Mononuclear cell (primary cell): ENCODE results near the gene SSU72. TPM values are rescaled to one million over a fixed set of nuclear protein-coding genes. Genes with fewer than 3 reads are reported as not detected.

Experiments used
- H3K27me3 ChIP-seq: 2 replicates; pipeline ENCODE4 v1.6.0; 2011; ENCODE audit warnings: low read length, control low read depth; ENCODE audit not compliant: insufficient read depth
- H3K4me1 ChIP-seq: 2 replicates; pipeline ENCODE4 v1.5.1; 2011; ENCODE audit warnings: mild to moderate bottlenecking, low read length, control low read depth; ENCODE audit not compliant: insufficient read depth
- H3K4me3 ChIP-seq: 2 replicates; pipeline ENCODE4 v1.5.1; 2011; ENCODE audit warnings: mild to moderate bottlenecking, low read length, moderate library complexity
- H3K9me3 ChIP-seq: 2 replicates; pipeline ENCODE4 v1.5.1; 2011; ENCODE audit warnings: low read depth, mild to moderate bottlenecking, control low read depth, low read length
- total RNA-seq: library from RNA; depleted of rRNA; stranded (reverse); fragments of >200 nt; gene quantifications from one replicate; pipeline ENCODE4 v1.2.3, GENCODE V29; 2012

Gene SSU72
- total RNA-seq, 1 donor, result 47.9 TPM

DNA sequence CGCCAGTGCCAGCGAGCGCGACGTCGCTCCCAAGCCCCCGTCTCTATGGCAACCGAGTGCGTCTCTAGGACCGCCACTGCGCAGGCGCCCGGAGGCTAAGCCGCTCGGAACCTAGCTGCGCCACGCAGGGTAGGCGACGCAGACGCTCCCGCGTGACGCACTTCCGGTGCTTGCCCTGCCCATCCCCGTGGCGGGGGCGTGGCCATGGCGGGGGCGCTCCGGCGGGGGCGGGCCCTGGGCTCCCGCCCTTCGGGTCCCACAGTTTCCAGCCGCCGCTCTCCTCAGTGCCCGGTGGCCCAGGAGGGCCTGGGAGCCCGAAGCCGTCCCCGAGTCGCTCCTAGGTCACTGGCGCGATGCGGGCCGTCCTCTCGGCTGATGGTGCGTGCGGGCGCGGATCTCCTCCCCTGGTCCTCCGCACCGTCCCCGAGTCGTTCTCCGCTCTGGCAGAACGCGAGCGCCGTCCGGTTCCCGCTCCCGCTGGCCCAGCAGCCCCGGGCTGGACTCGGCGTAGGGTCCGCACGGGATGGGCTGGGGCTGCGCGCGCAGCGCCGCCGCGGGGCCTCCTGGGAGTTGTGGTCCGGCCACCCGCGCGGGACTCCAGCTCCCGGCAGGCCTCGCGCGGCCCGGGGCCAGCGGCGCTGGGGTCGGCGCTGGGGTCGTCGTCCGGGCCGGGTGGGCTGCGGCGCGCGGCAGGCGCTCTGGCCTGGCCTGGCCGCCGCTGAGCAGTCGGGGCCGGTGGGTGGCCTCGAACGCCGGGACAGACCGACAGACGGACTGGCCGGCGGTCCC, 40.8 kb upstream of the SSU72 start, which contains the start of gene MIB2:
Gene MIB2 (plus strand): TSS at position 245 of the 789 bp plus-strand sequence. CDS start 7,953 bp downstream, outside the sequence.
- Histone ChIP-seq H3K4me3 (peak within 1 kb of the TSS; percentile 95), H3K27me3 (no peaks in the 10 kb centered on the region)

GRCh38 chr1:1614954-1615255, 40.2 kb upstream of the SSU72 start:
- H3K4me1 ChIP-seq, result peaks cover 27% of the 10 kb centered on the region

More for the DNA sequence above, 40.8 kb upstream of the SSU72 start, which contains the start of gene MIB2:
- Histone ChIP-seq H3K9me3 (no peaks in the 10 kb centered on the region), H3K4me1 (peaks cover 27% of the 10 kb centered on the region)

GRCh38 chr1:1614204-1614953, 39.7 kb upstream of the SSU72 start:
- H3K4me1 ChIP-seq, result peaks cover 27% of the 10 kb centered on the region
- no peaks in the 10 kb centered on the region for H3K9me3 ChIP-seq
- no peaks in the 10 kb centered on the region for H3K27me3 ChIP-seq
- H3K4me3 ChIP-seq, result peak overlapping the region; percentile 95

More at GRCh38 chr1:1614954-1615255, 40.2 kb upstream of the SSU72 start:
- no peaks in the 10 kb centered on the region for H3K9me3 ChIP-seq
- H3K27me3 ChIP-seq, result no peaks in the 10 kb centered on the region
- H3K4me3 ChIP-seq, result peak overlapping the region; percentile 95

GRCh38 chr1:1613509-1614082, 38.9 kb upstream of the SSU72 start:
- H3K4me3 ChIP-seq, result no peak overlapping the region
- H3K9me3 ChIP-seq, result no peaks in the 10 kb centered on the region
- peaks cover 27% of the 10 kb centered on the region for H3K4me1 ChIP-seq
- no peaks in the 10 kb centered on the region for H3K27me3 ChIP-seq

- H3K9me3 ChIP-seq, result no peaks in the 10 kb centered on the region
- no peak overlapping the region for H3K4me3 ChIP-seq
- peaks cover 33% of the 10 kb centered on the region for H3K4me1 ChIP-seq
- no peaks in the 10 kb centered on the region for H3K27me3 ChIP-seq
Observed at GRCh38 chr1:1612104-1612400, 37.4 kb upstream of the SSU72 start.

DNA sequence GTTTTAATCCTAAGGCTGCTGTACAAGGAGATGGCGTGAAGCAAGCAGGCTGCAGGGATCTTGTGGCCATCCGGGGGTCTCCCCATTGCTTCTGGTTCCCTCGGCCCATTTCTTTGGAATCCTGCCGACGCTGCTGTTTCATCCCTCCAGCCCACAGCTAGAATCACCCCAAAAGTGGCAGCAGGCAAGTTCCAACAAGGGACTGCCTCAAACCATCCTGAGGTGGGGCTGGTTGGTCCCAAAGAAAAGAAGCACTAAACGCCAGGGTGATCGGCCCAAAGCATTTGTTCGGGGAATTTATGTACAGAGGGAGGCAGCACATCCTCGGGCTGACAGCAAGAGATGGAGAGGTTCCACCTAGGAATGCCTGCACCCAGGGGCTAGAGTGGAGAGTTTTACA, 36.1 kb upstream of the SSU72 start:
- Histone ChIP-seq H3K4me1 (peaks cover 31% of the 10 kb centered on the region), H3K27me3 (no peaks in the 10 kb centered on the region), H3K9me3 (no peaks in the 10 kb centered on the region), H3K4me3 (no peak overlapping the region)

DNA sequence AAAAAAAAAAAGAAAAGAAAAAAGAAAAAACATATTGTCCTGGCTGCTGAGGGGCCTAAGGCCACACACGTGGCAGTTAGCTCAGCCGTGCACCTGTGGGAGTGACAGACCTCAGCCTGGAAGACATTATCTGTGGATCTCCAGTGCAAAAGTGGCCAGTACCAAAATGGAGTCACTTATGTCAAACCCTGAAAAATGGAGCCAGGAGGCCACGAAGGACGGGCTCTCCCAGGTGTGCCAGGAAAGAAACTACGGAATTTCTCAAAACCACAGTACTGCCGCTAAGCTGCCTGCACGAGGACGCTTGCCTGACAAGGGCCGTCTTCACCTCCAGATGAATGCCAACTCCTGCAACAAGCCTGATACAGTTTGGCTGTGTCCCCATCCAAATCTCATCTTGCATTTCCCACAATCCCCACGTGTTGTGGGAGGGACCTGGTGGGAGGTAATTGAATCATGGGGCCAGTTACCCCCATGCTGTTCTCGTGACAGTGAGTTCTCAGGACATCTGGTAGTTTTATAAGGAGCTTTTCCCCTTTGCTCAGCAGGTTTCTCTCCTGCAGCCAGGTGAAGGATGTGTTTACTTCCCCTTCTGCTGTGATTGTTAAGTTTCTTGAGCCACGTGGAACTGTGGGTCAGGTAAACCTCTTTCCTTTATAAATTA, 35.3 kb upstream of the SSU72 start:
- H3K27me3 ChIP-seq, result no peaks in the 10 kb centered on the region
- H3K9me3 ChIP-seq, result no peaks in the 10 kb centered on the region
- H3K4me3 ChIP-seq, result no peak overlapping the region
- H3K4me1 ChIP-seq, result peaks cover 31% of the 10 kb centered on the region

- no peaks in the 10 kb centered on the region for H3K9me3 ChIP-seq
- peaks cover 26% of the 10 kb centered on the region for H3K4me1 ChIP-seq
- H3K4me3 ChIP-seq, result no peak overlapping the region
- no peaks in the 10 kb centered on the region for H3K27me3 ChIP-seq
Observed at GRCh38 chr1:1606232-1606631, 31.6 kb upstream of the SSU72 start.

DNA sequence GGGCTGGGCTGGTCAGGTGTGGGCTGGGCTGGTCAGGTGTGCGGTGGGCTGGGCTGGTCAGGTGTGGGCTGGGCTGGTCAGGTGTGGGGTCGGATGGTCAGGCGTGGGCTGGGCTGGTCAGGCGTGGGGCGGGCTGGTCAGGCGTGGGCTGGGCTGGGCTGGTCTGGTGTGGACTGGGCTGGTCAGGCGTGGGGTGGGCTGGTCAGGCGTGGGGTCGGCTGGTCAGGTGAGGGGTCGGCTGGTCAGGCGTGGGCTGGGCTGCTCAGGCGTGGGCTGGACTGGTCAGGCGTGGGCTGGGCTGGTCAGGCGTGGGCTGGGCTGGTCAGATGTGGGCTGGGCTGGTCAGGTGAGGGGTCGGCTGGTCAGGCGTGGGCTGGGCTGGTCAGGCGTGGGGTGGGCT, 31.1 kb upstream of the SSU72 start:
- Histone ChIP-seq H3K4me1 (peaks cover 29% of the 10 kb centered on the region), H3K9me3 (no peaks in the 10 kb centered on the region), H3K27me3 (no peaks in the 10 kb centered on the region), H3K4me3 (no peak overlapping the region)

DNA sequence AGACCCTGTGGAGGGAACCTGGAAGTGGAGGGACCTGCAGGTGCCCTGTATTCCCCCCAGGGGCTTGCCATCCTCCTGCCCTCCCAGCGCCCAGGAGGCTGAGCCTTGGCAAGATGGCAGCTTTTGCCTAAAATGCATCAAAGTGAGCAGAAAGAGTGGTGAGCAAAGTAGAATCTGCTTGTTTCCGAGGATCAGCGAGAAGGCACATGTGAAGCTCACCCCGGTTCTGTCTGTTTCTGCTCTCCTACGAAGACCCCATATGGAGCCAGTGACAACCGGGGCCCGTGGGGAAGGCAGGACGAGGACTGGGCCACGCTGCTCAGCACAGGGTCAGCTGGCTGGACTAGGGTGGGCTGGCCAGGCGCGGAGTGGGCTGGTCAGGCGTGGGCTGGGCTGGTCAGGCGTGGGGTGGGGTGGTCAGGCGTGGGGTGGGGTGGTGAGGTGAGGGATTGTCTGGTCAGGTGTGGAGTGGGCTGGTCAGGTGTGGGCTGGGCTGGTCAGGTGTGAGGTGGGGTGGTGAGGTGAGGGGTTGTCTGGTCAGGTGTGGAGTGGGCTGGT, 30.4 kb upstream of the SSU72 start:
- no peaks in the 10 kb centered on the region for H3K9me3 ChIP-seq
- H3K4me3 ChIP-seq, result no peak overlapping the region
- no peaks in the 10 kb centered on the region for H3K27me3 ChIP-seq
- H3K4me1 ChIP-seq, result peaks cover 34% of the 10 kb centered on the region

DNA sequence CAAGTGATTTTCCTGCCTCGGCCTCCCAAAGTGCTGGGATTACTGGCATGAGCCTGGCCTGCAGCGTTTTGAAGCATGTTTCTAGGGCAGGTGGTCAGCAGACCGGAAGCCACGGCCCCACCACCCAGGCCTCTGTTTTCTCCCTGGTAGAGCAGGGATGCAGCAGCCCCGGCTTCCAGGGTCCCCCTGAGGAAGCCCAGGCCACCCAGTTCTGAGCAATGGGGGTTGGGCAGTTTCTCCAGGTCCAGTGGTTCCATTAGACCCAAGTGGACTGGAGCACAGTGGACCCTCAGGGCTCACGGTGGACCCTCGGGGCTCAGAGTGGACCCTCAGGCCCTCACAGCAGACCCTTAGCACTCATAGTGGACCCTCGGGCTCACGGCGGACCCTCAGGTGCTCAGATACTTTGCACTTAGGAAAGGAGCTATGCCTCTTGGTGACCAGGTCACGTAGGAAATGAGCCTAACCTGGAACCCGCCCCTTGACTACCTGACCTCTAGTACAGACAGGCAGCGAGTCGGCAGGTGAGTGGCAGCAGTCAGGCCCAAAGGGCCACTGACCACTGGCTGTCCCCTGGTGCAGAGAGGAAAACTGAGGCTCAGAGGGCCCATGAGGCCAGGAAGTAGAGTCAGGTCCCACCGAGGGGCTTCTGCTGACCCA, 29.8 kb upstream of the SSU72 start:
- H3K4me1 ChIP-seq, result peaks cover 34% of the 10 kb centered on the region
- H3K9me3 ChIP-seq, result no peaks in the 10 kb centered on the region
- no peak overlapping the region for H3K4me3 ChIP-seq
- H3K27me3 ChIP-seq, result no peaks in the 10 kb centered on the region

GRCh38 chr1:1603671-1604373, 29.2 kb upstream of the SSU72 start:
- H3K9me3 ChIP-seq, result no peaks in the 10 kb centered on the region
- no peaks in the 10 kb centered on the region for H3K27me3 ChIP-seq
- H3K4me3 ChIP-seq, result no peak overlapping the region
- peaks cover 41% of the 10 kb centered on the region for H3K4me1 ChIP-seq

GRCh38 chr1:1602968-1603506, 28.4 kb upstream of the SSU72 start:
- H3K4me3 ChIP-seq, result no peak overlapping the region

More at GRCh38 chr1:1602968-1603506, 28.4 kb upstream of the SSU72 start:
- Histone ChIP-seq H3K27me3 (no peaks in the 10 kb centered on the region), H3K9me3 (no peaks in the 10 kb centered on the region), H3K4me1 (peaks cover 41% of the 10 kb centered on the region)
